NCI-H1417 (cell line): Measurements from ENCODE around the gene ZNF70.

ENCODE experiments used
- DNase-seq, 3 experiments: peaks; one replicate each; lab custom pipeline; 2025; lab: John Stamatoyannopoulos, UW

ZNF70 gene

GRCh38 chr22:23750714-23751440, at the start of gene ZNF70:
ZNF70 (minus strand) TSS chr22:23751112; CDS start chr22:23745140, 5,972 bp downstream.
- peak; percentile 81 to 84 (median 82) for DNase-seq

GRCh38 chr22:23796461-23796860, 45.5 kb upstream of the ZNF70 start:
- DNase-seq, result no peak

- DNase-seq, result no peak
Measured at GRCh38 chr22:23793326-23793725, 42.4 kb upstream of the ZNF70 start.

- no peak for DNase-seq
Measured at GRCh38 chr22:23791738-23792645, 41.1 kb upstream of the ZNF70 start.

- no peak for DNase-seq
Measured at GRCh38 chr22:23790819-23791737, 40.2 kb upstream of the ZNF70 start.

- DNase-seq, result peak in 2 of 3 experiments; percentile 1 to 32
Measured at GRCh38 chr22:23789638-23790037, 38.7 kb upstream of the ZNF70 start.

GRCh38 chr22:23789121-23789520, 38.2 kb upstream of the ZNF70 start:
- peak in 2 of 3 experiments; percentile 0 to 56 for DNase-seq

- DNase-seq, result no peak
Measured at GRCh38 chr22:23787910-23788309, 37.0 kb upstream of the ZNF70 start.

GRCh38 chr22:23787600-23787896, 36.6 kb upstream of the ZNF70 start:
- DNase-seq, result no peak

GRCh38 chr22:23786752-23787599, 36.1 kb upstream of the ZNF70 start, which contains the start of gene SMARCB1:
SMARCB1 (plus strand) TSS chr22:23786966; CDS start chr22:23787170, 204 bp downstream.
- DNase-seq, result peak; percentile 77 to 89 (median 86)

- no peak for DNase-seq
Measured at GRCh38 chr22:23786261-23786710, 35.4 kb upstream of the ZNF70 start.

- DNase-seq, result no peak
Measured at GRCh38 chr22:23784215-23784732, 33.4 kb upstream of the ZNF70 start.

- no peak for DNase-seq
Measured at GRCh38 chr22:23783265-23784150, 32.6 kb upstream of the ZNF70 start.

GRCh38 chr22:23782703-23783102, 31.8 kb upstream of the ZNF70 start:
- no peak for DNase-seq

- no peak for DNase-seq
Measured at GRCh38 chr22:23782252-23782651, 31.3 kb upstream of the ZNF70 start.

- no peak for DNase-seq
Measured at GRCh38 chr22:23781511-23782183, 30.7 kb upstream of the ZNF70 start.

GRCh38 chr22:23781065-23781464, 30.2 kb upstream of the ZNF70 start:
- no peak for DNase-seq

GRCh38 chr22:23780146-23780748, 29.3 kb upstream of the ZNF70 start:
- DNase-seq, result no peak

GRCh38 chr22:23779731-23780130, 28.8 kb upstream of the ZNF70 start:
- no peak for DNase-seq
